Measurements from ENCODE around the gene MMP15.

- TF ChIP-seq CTCF (IDR thresholded peaks at IDR 0.05) (no peak), EZH2phosphoT487 (IDR thresholded peaks at IDR 0.05) (no peak), EZH2 (IDR thresholded peaks at IDR 0.05) (no peak)
These were observed 31.2 kb upstream of the MMP15 start for GRCh38 chr16:57994361-57994760.

Data from neural progenitor cell (in vitro differentiated cells).